Measurements from ENCODE around the gene NFYC.

- TF ChIP-seq CTCF (IDR thresholded peaks at IDR 0.05): no peak
- no peak for TF ChIP-seq POLR2A (IDR thresholded peaks at IDR 0.05)
Observed at GRCh38 chr1:40793617-40794016, 102.1 kb downstream of the NFYC start.

Measured in heart left ventricle (tissue), 13 donors.